NOMO-1 treated with dmso at 0.1 percent for 144 hours (cell line): ENCODE results near the gene KRT73.

Experiments
- DNase-seq: peaks from one replicate; lab custom pipeline; 2025; ENCODE audit not compliant: unreplicated experiment; lab: John Stamatoyannopoulos, UW

Gene KRT73

DNA sequence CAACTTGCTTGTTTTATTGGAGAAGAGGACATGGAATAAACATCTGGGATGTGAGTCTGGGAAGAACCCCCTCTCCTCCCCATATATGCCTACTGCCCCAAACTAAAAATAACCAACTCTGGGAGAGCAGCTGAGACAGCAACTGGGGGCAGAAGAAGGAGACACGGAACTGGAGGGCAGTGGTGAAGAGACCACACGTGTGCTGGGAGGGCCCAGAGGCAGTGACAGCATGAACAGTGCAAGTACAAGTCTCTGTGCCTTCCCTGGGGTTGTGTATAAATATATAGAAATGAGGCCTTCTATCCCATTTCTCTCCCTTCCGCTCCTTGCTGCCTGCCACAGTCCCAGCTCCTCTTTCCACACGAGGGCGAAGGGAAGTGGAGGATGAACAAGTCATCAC is 4.0 kb upstream of the KRT73 start:
- no peak for DNase-seq

- DNase-seq = no peak
Measured at GRCh38 chr12:52618866-52619265, 507 bp upstream of the KRT73 start.

- no peak for DNase-seq
Measured at GRCh38 chr12:52617403-52617785, 965 bp downstream of the KRT73 start.

DNA sequence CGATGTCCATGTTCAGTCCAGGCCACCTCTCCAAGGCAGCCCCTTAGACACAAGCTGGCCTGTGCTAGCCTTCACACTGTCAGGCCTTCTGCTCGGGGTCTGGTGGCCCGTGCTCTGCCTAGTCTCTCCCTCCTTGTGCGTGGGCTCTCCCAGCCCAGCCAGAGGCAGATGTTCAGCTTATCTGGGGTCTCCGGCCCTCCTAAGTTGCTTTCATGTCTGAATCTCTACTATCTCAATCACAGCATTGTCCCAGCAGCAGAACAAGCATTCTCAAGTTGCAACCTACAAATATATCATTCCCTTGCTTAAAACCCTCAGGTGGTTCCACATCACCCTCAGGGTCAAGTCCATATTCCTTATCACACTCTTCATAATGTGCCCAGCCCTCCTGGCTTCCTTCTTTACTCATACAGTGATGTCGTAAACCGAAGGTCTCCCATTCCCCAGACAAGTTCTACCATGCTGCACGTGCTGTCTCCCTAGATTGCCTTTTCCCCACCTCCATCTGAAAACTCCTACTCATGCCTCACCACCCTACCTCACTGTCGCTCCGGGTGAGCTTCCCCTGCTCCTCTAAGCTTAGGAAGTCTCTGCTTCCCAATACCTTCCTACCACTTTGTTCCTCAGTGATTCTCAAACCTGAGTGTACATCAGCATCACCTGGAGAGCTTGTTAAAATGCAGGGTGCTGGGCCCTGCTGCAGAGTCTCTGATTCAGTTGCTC is 1.5 kb downstream of the KRT73 start:
- DNase-seq = no peak

GRCh38 chr12:52615912-52616311 is 2.4 kb downstream of the KRT73 start:
- no peak for DNase-seq

DNA sequence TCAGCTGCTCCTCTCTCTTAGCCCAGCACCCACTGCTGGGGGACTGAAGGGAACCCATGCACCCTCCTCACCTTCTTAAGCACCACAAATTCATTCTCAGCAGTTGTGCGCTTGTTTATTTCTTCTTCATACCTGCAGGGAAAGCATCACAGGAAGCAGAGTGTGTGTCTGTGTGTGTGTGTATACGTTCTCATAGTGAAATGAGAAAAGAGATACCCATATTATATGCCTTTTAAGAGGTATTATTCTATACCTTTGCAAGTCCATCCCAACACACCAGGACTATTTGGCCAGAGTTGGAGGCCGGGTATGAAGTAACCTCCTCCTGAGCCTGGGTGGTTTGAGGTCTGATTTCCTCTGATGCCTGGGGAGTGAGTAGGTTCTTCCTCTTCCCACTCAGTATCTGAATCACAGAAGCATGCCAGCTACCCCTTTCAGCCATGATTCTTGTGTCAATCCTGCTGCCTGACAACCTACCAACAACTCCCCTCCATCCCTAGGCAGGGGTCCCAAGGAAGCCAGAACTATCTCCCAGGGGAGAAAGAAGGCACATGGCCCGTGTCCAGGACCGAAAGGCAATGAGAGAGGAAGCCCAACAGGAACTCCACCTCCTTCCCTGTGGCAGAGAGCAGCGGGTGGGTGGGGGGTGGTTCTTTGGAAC is 3.0 kb downstream of the KRT73 start:
- DNase-seq = no peak

- no peak for DNase-seq
Measured at GRCh38 chr12:52614381-52615207, 3.8 kb downstream of the KRT73 start.

DNA sequence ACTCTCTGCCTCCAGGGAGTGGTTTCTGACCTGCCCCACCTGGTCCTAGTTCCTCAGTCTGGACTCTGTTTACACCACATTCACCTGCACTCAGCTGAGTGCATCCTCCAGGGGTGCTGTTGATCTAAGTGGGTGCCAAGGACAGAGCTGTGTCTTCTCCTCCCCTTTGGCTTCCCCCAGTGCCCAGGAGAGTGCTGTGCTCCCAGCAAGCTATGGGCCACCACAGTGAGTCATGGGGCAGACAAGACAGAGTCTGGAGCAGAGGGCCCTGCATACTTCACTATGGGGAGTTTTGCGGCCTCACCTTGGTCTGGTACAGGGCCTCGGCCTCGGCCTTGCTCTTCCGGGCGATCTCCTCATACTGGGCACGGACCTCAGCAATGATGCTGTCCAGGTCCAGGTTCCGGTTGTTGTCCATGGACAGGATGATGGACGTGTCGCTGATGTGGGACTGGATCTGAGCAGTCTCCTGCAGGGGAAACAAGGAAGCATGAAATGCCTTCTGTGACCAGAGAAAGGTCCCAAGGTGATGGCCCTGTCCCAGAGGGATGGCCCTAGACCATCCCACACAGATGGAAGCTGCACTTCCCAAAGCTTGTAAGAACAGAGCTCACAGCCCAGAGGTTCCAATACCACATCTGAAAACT is 4.9 kb downstream of the KRT73 start:
- DNase-seq = no peak

GRCh38 chr12:52612431-52613383 is 5.7 kb downstream of the KRT73 start:
- no peak for DNase-seq

DNA sequence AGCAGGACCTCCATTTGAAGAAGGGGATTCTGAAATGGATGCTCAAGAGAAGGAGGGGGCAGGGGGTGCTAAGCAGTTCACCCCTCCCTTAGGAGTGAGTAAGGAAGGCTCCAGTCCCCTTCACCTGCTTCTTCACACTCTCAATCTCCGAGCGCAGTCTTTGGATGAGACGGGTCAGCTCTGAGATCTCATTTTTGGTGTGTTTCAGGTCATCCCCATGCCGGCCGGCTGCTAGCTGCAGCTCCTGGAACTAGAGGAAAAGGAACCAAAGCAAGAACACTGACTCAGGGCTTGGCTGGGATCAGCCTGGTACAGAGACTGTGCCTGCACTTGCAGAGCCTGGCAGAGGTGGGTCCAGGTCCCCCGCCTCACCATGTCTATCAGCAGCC is 7.3 kb downstream of the KRT73 start:
- no peak for DNase-seq

- no peak for DNase-seq
Measured at GRCh38 chr12:52608826-52609630, 9.3 kb downstream of the KRT73 start.

GRCh38 chr12:52608161-52608560 is 10.2 kb downstream of the KRT73 start:
- no peak for DNase-seq

DNA sequence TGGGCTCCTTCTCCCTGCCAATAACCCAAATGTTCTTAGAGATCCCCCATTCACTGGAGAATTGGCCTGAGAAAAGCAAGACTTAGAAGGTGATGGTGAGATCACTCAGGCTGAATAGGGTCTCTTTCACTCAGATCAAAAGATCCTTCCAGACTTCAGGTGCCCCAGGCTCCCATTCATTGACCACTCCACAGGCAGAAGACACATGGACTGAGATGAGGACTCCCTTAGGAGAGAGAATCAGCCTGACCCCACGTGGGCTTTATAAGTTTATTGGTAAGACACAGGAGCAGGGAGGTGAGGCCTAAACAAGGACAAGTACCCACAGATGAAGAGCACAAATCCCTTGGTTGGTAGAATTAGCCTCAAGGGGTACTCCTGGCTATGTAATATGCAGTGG is 11.0 kb downstream of the KRT73 start:
- no peak for DNase-seq

GRCh38 chr12:52606581-52607218 is 11.7 kb downstream of the KRT73 start:
- DNase-seq = no peak

DNA sequence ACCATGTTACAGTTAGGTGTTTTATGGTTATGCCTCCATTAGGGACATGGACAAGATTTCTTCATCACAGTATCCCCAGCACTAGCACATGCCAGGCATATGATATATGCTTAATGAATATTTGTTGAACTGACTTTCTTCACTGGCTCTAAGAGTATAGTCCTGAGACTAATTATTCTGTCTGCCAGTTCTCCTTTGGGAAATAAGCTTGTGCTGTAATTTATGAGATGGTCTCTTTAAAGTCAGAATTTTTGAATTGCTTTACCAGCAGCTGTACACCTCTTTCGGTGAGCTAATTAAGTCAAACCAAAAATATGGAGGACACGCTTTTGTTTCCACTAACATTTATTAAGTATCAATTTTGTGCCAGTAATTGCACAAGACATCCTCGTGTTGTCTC is 12.3 kb downstream of the KRT73 start:
- DNase-seq = no peak

- DNase-seq = no peak
Measured at GRCh38 chr12:52605542-52605941, 12.8 kb downstream of the KRT73 start.

DNA sequence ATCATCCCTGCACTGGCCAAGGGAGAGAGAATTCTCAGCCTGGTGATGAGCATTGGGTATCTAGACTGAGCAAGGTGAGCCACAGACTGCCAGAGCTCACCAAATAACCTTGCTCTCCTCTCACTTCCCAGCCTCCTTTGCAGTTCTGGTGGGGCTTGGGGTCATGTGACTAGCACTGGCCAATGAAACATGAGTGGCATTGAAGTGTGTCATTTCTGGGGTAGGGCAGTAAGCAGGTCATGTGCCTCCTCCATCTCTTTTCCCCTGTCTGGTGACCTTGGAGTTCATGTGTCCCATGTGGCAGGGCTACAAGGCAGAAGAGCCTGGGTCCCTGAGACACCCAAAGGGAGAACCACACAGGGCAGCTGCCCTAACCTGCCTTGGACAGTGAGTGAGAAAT is 13.5 kb downstream of the KRT73 start:
- DNase-seq = no peak

- DNase-seq = no peak
Measured at GRCh38 chr12:52603314-52603713, 15.0 kb downstream of the KRT73 start.

- no peak for DNase-seq
Measured at GRCh38 chr12:52602552-52602951, 15.8 kb downstream of the KRT73 start.
